GM21447 (cell line): ENCODE results near the gene ATP9B.

Source experiments
- ATAC-seq: cut with Tn5 transposase; IDR thresholded peaks from one replicate; pipeline ENCODE4 v1.9.1; 2021; ENCODE audit not compliant: unreplicated experiment

Gene ATP9B

GRCh38 chr18:79422783-79423165, 353.6 kb downstream of the ATP9B start:
- ATAC-seq: no peak

- ATAC-seq: no peak
Measured at GRCh38 chr18:79423211-79424007, 354.2 kb downstream of the ATP9B start.

DNA sequence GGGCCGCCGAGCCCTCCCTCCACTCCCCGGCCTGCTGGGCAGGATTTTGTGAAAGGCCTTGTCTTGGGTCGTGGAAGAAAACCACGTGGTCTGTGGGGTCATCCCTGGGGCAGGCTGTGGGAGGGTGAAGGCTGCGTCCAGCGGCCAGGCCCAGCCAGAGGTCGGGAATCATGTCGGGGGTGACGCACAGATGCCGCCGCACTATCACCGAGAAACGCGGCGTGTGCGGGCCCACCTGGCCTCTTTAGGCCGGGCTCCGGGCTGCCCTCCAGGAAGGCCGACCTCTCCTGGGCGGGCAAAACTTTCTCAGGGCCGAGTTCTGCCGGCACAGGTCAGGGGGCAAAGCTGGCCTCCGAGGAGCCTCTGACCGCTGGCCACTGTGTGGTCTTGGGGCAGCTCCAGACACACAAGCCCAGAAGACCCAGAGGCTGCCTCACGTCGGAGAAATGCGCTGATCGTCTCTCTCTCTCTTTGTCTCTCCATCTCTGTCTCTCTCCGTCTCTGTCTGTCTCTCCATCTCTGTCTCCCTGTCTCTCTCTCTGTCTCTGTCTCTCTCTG, 354.9 kb downstream of the ATP9B start:
- ATAC-seq: no peak

- ATAC-seq: no peak
Measured at GRCh38 chr18:79424880-79425568, 355.8 kb downstream of the ATP9B start.

DNA sequence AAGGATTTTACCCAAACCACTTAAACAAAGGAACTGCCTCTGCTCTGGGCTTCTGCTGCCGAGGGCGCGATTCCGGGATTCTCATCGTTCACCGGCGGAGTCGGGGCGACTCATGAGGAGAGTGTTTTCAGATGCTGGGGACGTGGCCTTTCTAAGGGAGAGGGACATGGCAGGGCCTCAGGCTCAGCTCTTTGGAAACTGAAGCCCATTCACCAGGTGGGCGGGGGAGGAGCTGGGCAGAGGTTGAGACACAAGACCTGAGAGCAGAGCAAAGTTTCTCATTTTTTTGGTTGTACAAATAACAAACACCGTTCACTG, 356.3 kb downstream of the ATP9B start:
- ATAC-seq: no peak

DNA sequence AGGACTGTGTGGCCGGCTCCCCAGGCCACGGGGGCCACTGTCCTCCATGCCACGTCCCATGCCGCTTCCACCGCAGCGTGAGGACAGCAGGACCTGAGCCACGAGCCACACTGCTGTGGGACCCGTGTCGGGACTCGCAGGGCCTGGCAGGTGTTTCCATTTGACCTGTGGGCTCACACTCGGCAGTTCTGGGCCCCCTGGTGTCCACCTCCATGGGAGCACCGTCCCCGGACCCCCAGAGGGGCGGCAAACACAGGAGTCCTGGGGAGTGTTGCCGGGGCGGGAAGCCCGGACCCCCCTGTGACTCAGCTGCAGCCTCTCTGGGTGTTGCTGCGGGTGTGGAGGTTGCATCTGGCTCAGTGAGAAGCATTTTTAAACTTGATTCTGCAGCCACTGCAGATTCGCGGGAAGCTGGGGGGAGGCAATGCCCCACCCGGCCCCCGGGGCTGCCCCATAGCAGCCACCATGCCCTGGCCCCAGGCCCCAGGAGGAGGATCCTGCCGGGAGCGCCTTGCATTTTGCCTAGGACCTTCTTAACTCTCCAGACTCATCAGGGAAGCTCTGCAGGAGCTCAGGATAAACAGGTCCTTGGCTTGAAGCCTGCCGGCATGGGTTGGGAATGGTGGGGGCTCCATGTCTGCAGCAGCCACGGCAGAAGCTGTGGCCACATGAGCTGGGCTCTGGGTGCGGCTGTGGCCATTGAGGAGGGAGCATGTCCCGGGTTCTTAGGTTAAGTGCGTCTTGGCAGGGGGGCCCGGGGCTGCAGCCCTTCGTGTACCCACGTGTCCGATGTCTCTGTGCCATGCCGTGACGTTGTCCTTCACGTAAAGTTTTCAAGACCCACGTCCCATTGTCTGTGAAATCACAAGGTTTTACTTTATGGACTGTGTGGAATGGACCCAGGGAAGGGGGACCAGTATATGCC, 357.4 kb downstream of the ATP9B start:
- ATAC-seq: no peak

- ATAC-seq: no peak
Measured at GRCh38 chr18:79427368-79428225, 358.4 kb downstream of the ATP9B start.
